Measurements from ENCODE around the gene RTL1. TPM values are rescaled to one million over a fixed set of nuclear protein-coding genes. Genes with fewer than 3 reads are reported as not detected.

RTL1 gene
- polyA plus RNA-seq, 3 donors = 0.01 TPM; not detected in 2

DNA sequence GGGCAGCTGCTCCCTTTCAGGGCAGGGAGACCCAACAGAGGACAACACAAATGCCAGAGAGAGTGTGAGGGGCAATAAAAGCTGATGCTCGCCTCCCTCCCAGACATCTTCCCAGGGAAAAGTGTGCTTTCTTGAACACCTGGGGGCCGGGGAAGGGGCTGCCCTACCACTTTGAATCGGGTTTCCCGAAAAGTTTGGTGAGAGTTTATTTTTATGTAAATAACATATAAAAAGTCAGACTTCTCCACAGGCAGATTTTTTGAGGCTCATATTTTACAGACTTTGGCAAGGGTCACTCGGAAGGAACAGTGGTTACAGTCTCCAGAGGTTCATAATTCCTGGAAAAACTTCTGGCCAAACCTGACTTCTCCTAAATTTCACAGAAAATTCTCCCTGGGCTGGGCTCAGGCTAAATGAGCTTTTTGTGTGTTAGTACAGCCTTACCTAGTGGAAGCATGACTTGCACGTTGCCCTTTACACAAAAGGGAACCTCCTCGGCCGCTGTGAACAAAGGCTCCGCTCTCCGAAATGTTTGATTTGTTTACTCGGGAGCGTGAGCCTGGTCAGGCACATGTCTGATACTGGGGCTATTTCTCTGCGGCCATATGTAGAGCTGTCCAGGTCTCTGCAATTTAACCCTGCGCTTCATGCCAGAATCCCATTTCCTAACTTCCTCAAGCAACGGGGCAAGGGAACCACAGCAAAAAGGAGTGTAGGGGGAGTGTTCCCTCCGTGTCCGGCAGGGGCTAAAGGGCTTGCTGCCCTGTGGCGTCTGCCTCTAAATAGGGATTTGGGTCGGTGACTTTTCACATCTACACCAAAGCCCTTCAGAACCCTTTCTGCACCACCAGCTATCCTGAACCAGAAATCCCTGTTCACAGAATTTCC, 3.4 kb downstream of the RTL1 start:
- WGBS, 3 donors = 11 to 22% (median 12%) methylated on average over 19 of the region's 19 CpGs
- no peak overlapping the region for H3K27ac ChIP-seq (ENCODE audit: low read depth, low read length)

GRCh38 chr14:100898935-100899883, 4.3 kb downstream of the RTL1 start:
- no peak overlapping the region for H3K27ac ChIP-seq (ENCODE audit: low read depth, low read length)
- 41 to 58% (median 50%) methylated on average over 21 of the region's 21 CpGs for WGBS, 3 donors

DNA sequence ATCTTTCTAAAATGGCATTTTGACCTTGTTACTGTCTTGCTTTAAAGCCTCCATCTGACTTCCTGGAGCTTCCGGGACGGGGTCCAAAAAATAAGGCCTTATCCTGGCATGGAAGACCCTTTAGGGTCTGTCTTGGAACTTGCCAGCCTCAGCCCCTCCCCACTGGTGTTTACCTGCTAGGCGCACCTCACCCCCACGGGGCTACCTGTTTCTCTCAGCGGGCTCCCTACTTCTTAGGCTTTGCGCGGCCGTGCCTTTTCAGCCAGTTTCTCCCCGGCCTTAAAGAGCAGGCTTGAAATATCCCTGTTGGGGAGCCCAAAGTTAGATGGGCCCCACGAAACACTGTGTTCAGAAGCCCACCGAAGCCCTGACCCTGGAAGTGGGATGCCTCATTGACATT, 5.1 kb downstream of the RTL1 start:
- no peak overlapping the region for H3K27ac ChIP-seq (ENCODE audit: low read depth, low read length)
- WGBS, 3 donors = 62 to 77% (median 69%) methylated on average over 11 of the region's 11 CpGs

DNA sequence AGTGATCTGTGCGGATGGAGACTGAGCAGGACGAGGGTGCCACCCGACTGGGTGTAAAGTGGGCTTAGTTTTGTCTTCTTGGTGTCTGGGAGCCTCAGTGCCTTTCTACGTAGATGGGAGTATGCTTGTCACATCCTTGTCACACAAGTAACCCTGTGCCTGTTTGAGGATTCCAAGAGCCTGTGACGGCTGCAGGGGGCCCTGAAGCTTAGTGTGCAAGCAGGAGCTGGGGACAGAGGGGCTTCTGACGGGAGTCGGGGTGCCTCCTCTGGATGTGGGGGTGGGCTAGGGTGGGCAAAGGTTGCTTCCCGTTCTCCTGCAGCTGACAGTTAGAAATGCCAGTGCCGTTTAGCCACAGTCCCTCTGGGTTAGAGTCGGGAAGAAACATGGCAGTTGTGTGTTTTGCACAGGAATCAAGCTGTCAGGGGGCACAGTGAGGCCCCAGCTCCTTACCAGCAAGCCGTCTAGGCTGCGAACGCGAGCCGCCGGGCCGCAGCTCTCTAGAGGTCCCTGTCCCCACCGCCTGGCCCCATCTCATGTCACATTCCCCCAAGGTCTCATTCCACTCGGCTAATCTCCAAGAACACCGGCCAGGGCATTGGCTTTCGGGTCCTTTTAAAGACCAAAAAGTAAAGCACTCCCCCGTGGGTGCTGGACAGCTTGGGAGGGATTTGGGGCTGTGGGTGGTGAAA, 7.0 kb downstream of the RTL1 start:
- no peak overlapping the region for H3K27ac ChIP-seq (ENCODE audit: low read depth, low read length)
- 65 to 76% (median 72%) methylated on average over 22 of the region's 22 CpGs for WGBS, 3 donors

- 91 to 94% (median 92%) methylated on average over 6 of the region's 6 CpGs for WGBS, 3 donors
- H3K27ac ChIP-seq (ENCODE audit: low read depth, low read length) = no peak overlapping the region
Measured at GRCh38 chr14:100895411-100895810, 8.1 kb downstream of the RTL1 start.

DNA sequence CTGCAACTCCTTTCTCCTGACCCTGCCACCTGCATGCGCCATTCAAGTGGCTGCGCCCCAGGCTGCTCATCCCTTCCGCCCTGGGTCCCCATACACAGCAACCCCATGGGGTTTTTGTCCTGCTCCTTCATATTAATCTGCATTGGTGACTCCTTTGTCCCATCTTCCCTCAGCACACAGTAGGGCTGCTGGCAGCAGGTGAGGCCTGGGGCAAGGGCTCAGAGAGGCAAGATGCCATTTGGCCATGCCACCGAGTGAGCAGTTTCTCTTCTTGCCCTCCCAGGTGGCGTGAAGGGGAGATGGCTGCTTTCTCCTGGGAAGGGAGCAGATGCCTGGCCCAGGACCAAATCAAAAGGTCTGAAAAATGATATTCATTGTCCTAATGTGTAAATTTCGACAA, 9.1 kb downstream of the RTL1 start:
- WGBS, 3 donors = 74 to 96% (median 93%) methylated on average over 6 of the region's 6 CpGs
- H3K27ac ChIP-seq (ENCODE audit: low read depth, low read length) = no peak overlapping the region

- H3K27ac ChIP-seq (ENCODE audit: low read depth, low read length) = no peak overlapping the region
- 88 to 92% (median 91%) methylated on average over 11 of the region's 11 CpGs for WGBS, 3 donors
Measured at GRCh38 chr14:100893760-100894159, 9.8 kb downstream of the RTL1 start.

- WGBS, 3 donors = 81 to 87% (median 86%) methylated on average over 8 of the region's 8 CpGs
- H3K27ac ChIP-seq (ENCODE audit: low read depth, low read length) = no peak overlapping the region
Measured at GRCh38 chr14:100893228-100893601, 10.3 kb downstream of the RTL1 start.

GRCh38 chr14:100892496-100893227, 10.9 kb downstream of the RTL1 start:
- WGBS, 3 donors = 86 to 91% (median 89%) methylated on average over 17 of the region's 17 CpGs
- H3K27ac ChIP-seq (ENCODE audit: low read depth, low read length) = no peak overlapping the region

DNA sequence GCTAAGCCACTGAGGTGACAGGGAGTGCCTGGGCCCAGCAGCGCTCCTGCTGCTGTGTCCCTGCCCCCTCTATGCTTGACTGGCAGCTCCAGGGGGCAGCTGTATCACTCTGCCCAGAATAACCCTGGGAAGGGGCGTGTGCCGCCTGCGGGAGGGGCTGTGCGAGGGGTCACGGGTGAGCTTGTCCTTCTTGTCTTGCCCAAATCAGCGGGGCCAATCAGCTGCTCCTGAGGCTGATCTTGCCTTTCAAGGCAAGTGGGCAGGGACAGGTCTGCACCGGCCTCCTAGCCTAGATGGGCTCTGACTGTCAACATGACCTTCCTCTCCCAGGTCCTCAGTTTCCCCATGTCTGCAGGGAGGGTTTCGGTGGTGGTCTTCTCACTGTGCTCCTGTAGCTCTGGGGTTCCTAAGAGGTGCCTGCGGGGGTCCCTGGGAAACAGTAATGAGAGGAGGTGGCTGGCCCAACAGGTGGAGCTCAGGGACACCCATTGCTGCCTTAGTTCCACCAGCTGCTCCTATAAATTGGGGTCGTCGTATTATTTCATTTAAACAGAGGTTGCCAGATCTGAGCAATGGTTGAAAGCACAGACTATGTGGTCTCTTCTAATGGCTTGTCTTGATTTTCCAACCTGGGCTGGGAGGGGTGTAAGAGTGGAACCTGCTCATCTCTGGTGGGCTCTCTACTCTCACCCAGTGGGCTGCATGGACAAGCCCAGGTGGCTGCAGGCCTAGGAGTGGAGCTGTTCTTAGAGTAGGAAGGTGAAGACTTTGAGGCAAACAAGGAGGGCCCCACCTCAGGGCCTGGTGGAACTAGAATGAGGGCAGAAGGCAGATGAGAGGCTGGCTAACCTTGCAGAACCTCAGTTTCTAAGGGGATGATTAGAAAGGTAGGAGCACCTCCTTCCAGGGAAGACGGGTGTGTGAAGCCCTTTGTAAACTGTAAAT, 11.7 kb downstream of the RTL1 start:
- 93 to 94% (median 93%) methylated on average over 13 of the region's 13 CpGs for WGBS, 3 donors

GRCh38 chr14:100891051-100891450, 12.5 kb downstream of the RTL1 start:
- 89 to 91% (median 91%) methylated on average over 10 of the region's 10 CpGs for WGBS, 3 donors
- H3K27ac ChIP-seq (ENCODE audit: low read depth, low read length) = no peak overlapping the region

More for the DNA sequence above, 11.7 kb downstream of the RTL1 start:
- H3K27ac ChIP-seq (ENCODE audit: low read depth, low read length) = no peak overlapping the region

GRCh38 chr14:100890061-100890850, 13.3 kb downstream of the RTL1 start:
- 85 to 88% (median 86%) methylated on average over 8 of the region's 8 CpGs for WGBS, 3 donors
- H3K27ac ChIP-seq (ENCODE audit: low read depth, low read length) = no peak overlapping the region

- WGBS, 3 donors = 88 to 94% (median 93%) methylated on average over 6 of the region's 6 CpGs
- no peak overlapping the region for H3K27ac ChIP-seq (ENCODE audit: low read depth, low read length)
Measured at GRCh38 chr14:100889641-100890040, 13.9 kb downstream of the RTL1 start.

GRCh38 chr14:100888789-100889315, 14.7 kb downstream of the RTL1 start:
- H3K27ac ChIP-seq (ENCODE audit: low read depth, low read length) = no peak overlapping the region

DNA sequence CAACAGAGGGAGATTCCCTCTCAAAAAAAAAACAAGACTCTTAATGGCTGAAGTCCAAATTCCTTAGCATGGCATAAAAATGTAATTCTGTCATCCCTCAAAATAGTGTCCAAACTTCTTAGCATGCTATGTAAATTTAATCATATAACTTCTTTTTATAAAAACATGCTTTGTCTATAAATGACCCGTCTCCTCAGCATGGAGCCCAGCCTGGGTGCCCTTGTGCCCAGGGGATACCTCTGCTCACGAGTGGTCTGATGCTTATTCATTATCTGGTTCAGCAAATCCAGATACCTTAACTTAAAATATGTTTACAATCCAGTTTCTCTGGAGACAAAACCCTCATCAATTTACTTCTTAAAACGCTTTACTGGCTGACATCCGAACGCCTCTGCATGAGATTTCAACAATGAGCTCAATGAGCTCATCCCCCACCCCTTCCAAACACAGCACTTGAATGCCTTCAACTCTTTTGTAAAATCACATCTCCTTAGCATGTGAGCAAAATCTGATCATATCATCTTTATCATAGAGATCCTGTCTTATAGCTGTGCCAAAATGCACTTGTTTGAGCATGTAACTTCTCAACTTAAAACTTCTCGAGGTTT, 15.7 kb downstream of the RTL1 start:
- no peak overlapping the region for H3K27ac ChIP-seq (ENCODE audit: low read depth, low read length)
- WGBS, 3 donors = 62 to 76% (median 69%) methylated on average over 6 of the region's 6 CpGs

More at GRCh38 chr14:100888789-100889315, 14.7 kb downstream of the RTL1 start:
- 35 to 61% (median 59%) methylated on average over 5 of the region's 5 CpGs for WGBS, 3 donors

- no peak overlapping the region for H3K27ac ChIP-seq (ENCODE audit: low read depth, low read length)
- 37 to 64% (median 59%) methylated on average over 5 of the region's 5 CpGs for WGBS, 3 donors
Measured at GRCh38 chr14:100885617-100886016, 17.9 kb downstream of the RTL1 start.

Data from adipose tissue (tissue), 3 donors.